H1 (cell line): Measurements from ENCODE around the gene ANO2.

Experiments used
- CHD7 ChIP-seq: fragments of 300-600 bp; sonication (generic); IDR thresholded peaks from 2 replicates; pipeline ENCODE4 v1.7.1; 2012; ENCODE audit warnings: low read length, moderate library complexity, mild to moderate bottlenecking, inconsistent platforms; ENCODE audit not compliant: insufficient replicate concordance
- CTCF ChIP-seq, 3 experiments: IDR thresholded peaks; 1 replicate in 2 of 3; 2 replicates in 1 of 3; pipeline versions ENCODE4 v1.5.1 to v1.6.1; 2011; ENCODE audit warnings: low read length in 3 of 3, mild to moderate bottlenecking in 3 of 3, inconsistent platforms in 2 of 3, low read depth in 1 of 3, moderate library complexity in 1 of 3; ENCODE audit not compliant: insufficient read depth in 1 of 3; ENCODE audit errors: control extremely low read depth in 1 of 3
- EP300 ChIP-seq, 2 experiments: IDR thresholded peaks; 1 replicate in 1 of 2; 2 replicates in 1 of 2; pipeline ENCODE4 v1.6.1; 2011 to 2012; ENCODE audit warnings: low read depth in 2 of 2, low read length in 2 of 2, mild to moderate bottlenecking in 2 of 2, borderline replicate concordance in 1 of 2, inconsistent platforms in 1 of 2, moderate library complexity in 1 of 2
- POLR2A ChIP-seq, 2 experiments: IDR thresholded peaks; 1 replicate in 1 of 2; 2 replicates in 1 of 2; pipeline ENCODE4 v1.6.1; 2011; ENCODE audit warnings: low read depth in 2 of 2, low read length in 2 of 2, mild to moderate bottlenecking in 2 of 2; ENCODE audit errors: control extremely low read depth in 1 of 2
- RFX5 ChIP-seq: IDR thresholded peaks from 2 replicates; pipeline ENCODE4 v1.6.1; 2011; ENCODE audit warnings: low read depth, low read length, improper control_type of control experiment, borderline replicate concordance
- SP1 ChIP-seq: IDR thresholded peaks from 2 replicates; pipeline ENCODE4 v1.6.1; 2011; ENCODE audit warnings: low read depth, low read length

GRCh38 chr12:5630726-5631125, 314.3 kb downstream of the ANO2 start:
- no peak for TF ChIP-seq EP300 (IDR thresholded peaks at IDR 0.05; ENCODE audit: borderline replicate concordance in 1 of 2, low read depth in 2 of 2, low read length in 2 of 2)
- TF ChIP-seq CTCF (IDR thresholded peaks at IDR 0.05; ENCODE audit: control extremely low read depth in 1 of 3, insufficient read depth in 1 of 3, low read depth in 1 of 3, low read length in 3 of 3) = no peak
- no peak for TF ChIP-seq CHD7
- no peak for TF ChIP-seq POLR2A (IDR thresholded peaks at IDR 0.05; ENCODE audit: control extremely low read depth in 1 of 2, low read depth in 2 of 2, low read length in 2 of 2)
- no peak for TF ChIP-seq SP1
- TF ChIP-seq RFX5 = no peak
